GM12878 (cell line): Measurements from ENCODE around the gene CCDC186. TPM values are rescaled to one million over a fixed set of nuclear protein-coding genes. Genes with fewer than 3 reads are reported as not detected.

ENCODE experiments used
- CREM ChIP-seq: IDR thresholded peaks from 2 replicates; pipeline ENCODE4 v1.6.1; 2014; ENCODE audit warnings: antibody characterized with exemption, low read depth
- FOXK2 ChIP-seq: fragments of 450-650 bp; IDR thresholded peaks from 2 replicates; pipeline ENCODE4 v1.6.1; 2017; ENCODE audit warnings: mild to moderate bottlenecking, moderate library complexity
- GATAD2B ChIP-seq: fragments of 450-650 bp; conservative IDR thresholded peaks from 2 replicates; pipeline ENCODE4 v1.6.1; 2017; ENCODE audit warnings: low read depth, mild to moderate bottlenecking, moderate library complexity
- IKZF2 ChIP-seq, 2 experiments: fragments of 450-650 bp; IDR thresholded peaks; 2 replicates each; pipeline ENCODE4 v1.6.1; 2017; ENCODE audit warnings: mild to moderate bottlenecking in 2 of 2, moderate library complexity in 2 of 2
- MEF2A ChIP-seq: IDR thresholded peaks from 2 replicates; pipeline ENCODE4 v1.6.1; 2011; ENCODE audit warnings: low read depth, mild to moderate bottlenecking, low read length, moderate library complexity; ENCODE audit not compliant: insufficient read depth
- MEF2B ChIP-seq: fragments of 450-650 bp; IDR thresholded peaks from 2 replicates; pipeline ENCODE4 v1.6.1; 2018; ENCODE audit warnings: mild to moderate bottlenecking, moderate library complexity; ENCODE audit not compliant: partially characterized antibody, poor library complexity, severe bottlenecking
- NBN ChIP-seq: fragments of 450-650 bp; IDR thresholded peaks from 2 replicates; pipeline ENCODE4 v1.6.1; 2016
- NR2F1 ChIP-seq: fragments of 450-650 bp; conservative IDR thresholded peaks from 2 replicates; pipeline ENCODE4 v1.6.1; 2017; ENCODE audit warnings: mild to moderate bottlenecking
- TAF1 ChIP-seq: IDR thresholded peaks from 2 replicates; pipeline ENCODE4 v1.6.1; 2011; ENCODE audit warnings: mild to moderate bottlenecking, low read depth, low read length, borderline replicate concordance
- ZBED1 ChIP-seq: IDR thresholded peaks from 2 replicates; pipeline ENCODE4 v1.6.1; 2016; ENCODE audit warnings: borderline replicate concordance
- ZNF622 ChIP-seq: fragments of 450-650 bp; IDR thresholded peaks from 2 replicates; pipeline ENCODE4 v1.6.1; 2017; ENCODE audit warnings: mild to moderate bottlenecking, inconsistent platforms
- polyA plus RNA-seq, 11 experiments: library from polyadenylated mRNA; depleted of rRNA in 4 of 11; unstranded in 6 of 11; stranded (reverse) in 5 of 11; fragments of >200 nt; fragmentation: Nextera tagmentation in 4 of 11; fragmentation: Illumina TruSeq in 1 of 11; extraction: Ambion mirVana in 4 of 11; extraction: Trizol in 1 of 11; gene quantifications; 1 replicate in 1 of 11; 2 replicates in 10 of 11; pipeline versions ENCODE4 v1.2.1 to v1.2.3, GENCODE V29; 2011 to 2016; ENCODE audit warnings: inconsistent platforms in 2 of 11, missing spikeins in 2 of 11, low read depth in 1 of 11
- total RNA-seq, 4 experiments: library from RNA; depleted of rRNA in 3 of 4; stranded (reverse); fragments of >200 nt in 3 of 4; fragmentation: Illumina TruSeq in 1 of 4; extraction: Trizol in 1 of 4; gene quantifications; 2 replicates each; pipeline versions ENCODE4 v1.2.1 to v1.2.3, GENCODE V29; 2013 to 2021
- TF ChIP-seq, protein P1 (sequence below): fragments of 450-650 bp; IDR thresholded peaks from 2 replicates; pipeline ENCODE4 v1.6.1; 2017; ENCODE audit warnings: mild to moderate bottlenecking
- TF ChIP-seq, protein P2 (sequence below): IDR thresholded peaks from 2 replicates; pipeline ENCODE4 v1.6.1; 2012; ENCODE audit warnings: improper control_type of control experiment, low read depth, low read length; ENCODE audit not compliant: insufficient replicate concordance
- TF ChIP-seq, protein P3 (sequence below), 3 experiments: IDR thresholded peaks in 2 of 3; conservative IDR thresholded peaks in 1 of 3; 2 replicates each; pipeline ENCODE4 v1.5.1; 2011; ENCODE audit warnings: low read depth in 3 of 3, low read length in 3 of 3, mild to moderate bottlenecking in 3 of 3, control low read depth in 2 of 3, moderate library complexity in 2 of 3, inconsistent platforms in 1 of 3, mixed read lengths in 1 of 3; ENCODE audit not compliant: control insufficient read depth in 2 of 3, insufficient read depth in 1 of 3; ENCODE audit errors: extremely low read depth in 1 of 3
- TF ChIP-seq, protein P4 (sequence below): fragments of 450-650 bp; IDR thresholded peaks from 2 replicates; pipeline ENCODE4 v1.6.1; 2016; ENCODE audit warnings: mild to moderate bottlenecking
- TF ChIP-seq, protein P5 (sequence below): fragments of 450-650 bp; IDR thresholded peaks from 2 replicates; pipeline ENCODE4 v1.6.1; 2016; ENCODE audit warnings: mild to moderate bottlenecking

The CCDC186 gene
- total and polyA plus RNA-seq, 10 of the 15 experiments (the other 5 are each of a cell fraction or from before 2014, with no cell fraction given) = 3.5 to 13.1 (median 7.3) TPM

DNA sequence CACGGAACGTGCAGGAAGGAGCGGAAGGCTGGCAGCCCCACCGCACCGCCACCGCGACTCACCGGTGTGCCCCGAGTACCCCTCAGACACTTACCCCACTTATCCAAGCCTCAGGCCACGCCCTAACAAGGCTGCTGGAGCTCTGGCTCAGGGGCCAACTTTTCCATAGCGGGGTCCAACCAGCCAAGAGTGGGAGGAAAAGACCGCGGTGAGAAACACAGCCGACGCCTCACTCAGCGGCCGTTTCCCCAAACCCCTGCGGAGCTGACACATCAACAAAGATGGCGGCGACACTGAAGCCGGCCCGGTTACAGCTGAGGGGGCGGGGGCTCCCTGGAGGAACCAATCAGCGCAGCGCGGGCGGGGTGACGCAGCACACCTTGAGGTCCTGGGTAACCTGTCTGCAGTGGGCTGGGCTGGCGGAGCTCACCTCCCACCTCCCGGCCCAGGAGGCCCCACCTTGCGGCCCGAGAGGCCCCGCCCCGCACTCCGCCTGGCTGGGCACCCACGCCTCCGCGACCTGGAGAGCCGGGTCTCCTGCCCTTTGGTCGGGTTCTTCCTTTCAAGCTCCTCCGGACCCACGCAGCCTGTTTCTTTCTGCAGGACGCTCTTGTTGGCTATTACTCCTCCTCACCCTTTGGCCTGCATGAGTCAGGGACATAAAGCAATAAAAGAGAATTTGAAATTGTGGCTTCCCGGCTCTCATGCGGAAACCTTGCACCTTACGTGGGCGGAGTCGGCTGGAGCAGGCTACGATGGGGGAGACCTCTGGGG is at the start of gene CCDC186 (continued):
- TF ChIP-seq, protein P1, sequence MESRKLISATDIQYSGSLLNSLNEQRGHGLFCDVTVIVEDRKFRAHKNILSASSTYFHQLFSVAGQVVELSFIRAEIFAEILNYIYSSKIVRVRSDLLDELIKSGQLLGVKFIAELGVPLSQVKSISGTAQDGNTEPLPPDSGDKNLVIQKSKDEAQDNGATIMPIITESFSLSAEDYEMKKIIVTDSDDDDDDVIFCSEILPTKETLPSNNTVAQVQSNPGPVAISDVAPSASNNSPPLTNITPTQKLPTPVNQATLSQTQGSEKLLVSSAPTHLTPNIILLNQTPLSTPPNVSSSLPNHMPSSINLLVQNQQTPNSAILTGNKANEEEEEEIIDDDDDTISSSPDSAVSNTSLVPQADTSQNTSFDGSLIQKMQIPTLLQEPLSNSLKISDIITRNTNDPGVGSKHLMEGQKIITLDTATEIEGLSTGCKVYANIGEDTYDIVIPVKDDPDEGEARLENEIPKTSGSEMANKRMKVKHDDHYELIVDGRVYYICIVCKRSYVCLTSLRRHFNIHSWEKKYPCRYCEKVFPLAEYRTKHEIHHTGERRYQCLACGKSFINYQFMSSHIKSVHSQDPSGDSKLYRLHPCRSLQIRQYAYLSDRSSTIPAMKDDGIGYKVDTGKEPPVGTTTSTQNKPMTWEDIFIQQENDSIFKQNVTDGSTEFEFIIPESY = no peak
- no peak for TF ChIP-seq ZBED1
- peak; percentile 80; the same call in 1 of the 2 replicates for TF ChIP-seq TAF1
- TF ChIP-seq NBN = no peak; the same call in 1 of the 2 replicates
- peak; percentile 28; the same call in 1 of the 2 replicates for TF ChIP-seq GATAD2B
- TF ChIP-seq, protein P2, sequence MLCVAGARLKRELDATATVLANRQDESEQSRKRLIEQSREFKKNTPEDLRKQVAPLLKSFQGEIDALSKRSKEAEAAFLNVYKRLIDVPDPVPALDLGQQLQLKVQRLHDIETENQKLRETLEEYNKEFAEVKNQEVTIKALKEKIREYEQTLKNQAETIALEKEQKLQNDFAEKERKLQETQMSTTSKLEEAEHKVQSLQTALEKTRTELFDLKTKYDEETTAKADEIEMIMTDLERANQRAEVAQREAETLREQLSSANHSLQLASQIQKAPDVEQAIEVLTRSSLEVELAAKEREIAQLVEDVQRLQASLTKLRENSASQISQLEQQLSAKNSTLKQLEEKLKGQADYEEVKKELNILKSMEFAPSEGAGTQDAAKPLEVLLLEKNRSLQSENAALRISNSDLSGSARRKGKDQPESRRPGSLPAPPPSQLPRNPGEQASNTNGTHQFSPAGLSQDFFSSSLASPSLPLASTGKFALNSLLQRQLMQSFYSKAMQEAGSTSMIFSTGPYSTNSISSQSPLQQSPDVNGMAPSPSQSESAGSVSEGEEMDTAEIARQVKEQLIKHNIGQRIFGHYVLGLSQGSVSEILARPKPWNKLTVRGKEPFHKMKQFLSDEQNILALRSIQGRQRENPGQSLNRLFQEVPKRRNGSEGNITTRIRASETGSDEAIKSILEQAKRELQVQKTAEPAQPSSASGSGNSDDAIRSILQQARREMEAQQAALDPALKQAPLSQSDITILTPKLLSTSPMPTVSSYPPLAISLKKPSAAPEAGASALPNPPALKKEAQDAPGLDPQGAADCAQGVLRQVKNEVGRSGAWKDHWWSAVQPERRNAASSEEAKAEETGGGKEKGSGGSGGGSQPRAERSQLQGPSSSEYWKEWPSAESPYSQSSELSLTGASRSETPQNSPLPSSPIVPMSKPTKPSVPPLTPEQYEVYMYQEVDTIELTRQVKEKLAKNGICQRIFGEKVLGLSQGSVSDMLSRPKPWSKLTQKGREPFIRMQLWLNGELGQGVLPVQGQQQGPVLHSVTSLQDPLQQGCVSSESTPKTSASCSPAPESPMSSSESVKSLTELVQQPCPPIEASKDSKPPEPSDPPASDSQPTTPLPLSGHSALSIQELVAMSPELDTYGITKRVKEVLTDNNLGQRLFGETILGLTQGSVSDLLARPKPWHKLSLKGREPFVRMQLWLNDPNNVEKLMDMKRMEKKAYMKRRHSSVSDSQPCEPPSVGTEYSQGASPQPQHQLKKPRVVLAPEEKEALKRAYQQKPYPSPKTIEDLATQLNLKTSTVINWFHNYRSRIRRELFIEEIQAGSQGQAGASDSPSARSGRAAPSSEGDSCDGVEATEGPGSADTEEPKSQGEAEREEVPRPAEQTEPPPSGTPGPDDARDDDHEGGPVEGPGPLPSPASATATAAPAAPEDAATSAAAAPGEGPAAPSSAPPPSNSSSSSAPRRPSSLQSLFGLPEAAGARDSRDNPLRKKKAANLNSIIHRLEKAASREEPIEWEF = no peak
- TF ChIP-seq, protein P3, sequence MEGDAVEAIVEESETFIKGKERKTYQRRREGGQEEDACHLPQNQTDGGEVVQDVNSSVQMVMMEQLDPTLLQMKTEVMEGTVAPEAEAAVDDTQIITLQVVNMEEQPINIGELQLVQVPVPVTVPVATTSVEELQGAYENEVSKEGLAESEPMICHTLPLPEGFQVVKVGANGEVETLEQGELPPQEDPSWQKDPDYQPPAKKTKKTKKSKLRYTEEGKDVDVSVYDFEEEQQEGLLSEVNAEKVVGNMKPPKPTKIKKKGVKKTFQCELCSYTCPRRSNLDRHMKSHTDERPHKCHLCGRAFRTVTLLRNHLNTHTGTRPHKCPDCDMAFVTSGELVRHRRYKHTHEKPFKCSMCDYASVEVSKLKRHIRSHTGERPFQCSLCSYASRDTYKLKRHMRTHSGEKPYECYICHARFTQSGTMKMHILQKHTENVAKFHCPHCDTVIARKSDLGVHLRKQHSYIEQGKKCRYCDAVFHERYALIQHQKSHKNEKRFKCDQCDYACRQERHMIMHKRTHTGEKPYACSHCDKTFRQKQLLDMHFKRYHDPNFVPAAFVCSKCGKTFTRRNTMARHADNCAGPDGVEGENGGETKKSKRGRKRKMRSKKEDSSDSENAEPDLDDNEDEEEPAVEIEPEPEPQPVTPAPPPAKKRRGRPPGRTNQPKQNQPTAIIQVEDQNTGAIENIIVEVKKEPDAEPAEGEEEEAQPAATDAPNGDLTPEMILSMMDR (IDR thresholded peaks at IDR 0.05 in 2 of 3, conservative IDR thresholded peaks at IDR 0.05 in 1 of 3; ENCODE audit: control insufficient read depth in 2 of 3, extremely low read depth in 1 of 3, insufficient read depth in 1 of 3, low read depth in 3 of 3, low read length in 3 of 3) = no peak
- peak; percentile 51; the same call in 1 of the 2 replicates for TF ChIP-seq CREM
- no peak for TF ChIP-seq FOXK2
- TF ChIP-seq, protein P4, sequence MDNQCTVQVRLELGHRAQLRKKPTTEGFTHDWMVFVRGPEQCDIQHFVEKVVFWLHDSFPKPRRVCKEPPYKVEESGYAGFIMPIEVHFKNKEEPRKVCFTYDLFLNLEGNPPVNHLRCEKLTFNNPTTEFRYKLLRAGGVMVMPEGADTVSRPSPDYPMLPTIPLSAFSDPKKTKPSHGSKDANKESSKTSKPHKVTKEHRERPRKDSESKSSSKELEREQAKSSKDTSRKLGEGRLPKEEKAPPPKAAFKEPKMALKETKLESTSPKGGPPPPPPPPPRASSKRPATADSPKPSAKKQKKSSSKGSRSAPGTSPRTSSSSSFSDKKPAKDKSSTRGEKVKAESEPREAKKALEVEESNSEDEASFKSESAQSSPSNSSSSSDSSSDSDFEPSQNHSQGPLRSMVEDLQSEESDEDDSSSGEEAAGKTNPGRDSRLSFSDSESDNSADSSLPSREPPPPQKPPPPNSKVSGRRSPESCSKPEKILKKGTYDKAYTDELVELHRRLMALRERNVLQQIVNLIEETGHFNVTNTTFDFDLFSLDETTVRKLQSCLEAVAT = 0 out of 2 replicates have a peak, but pooled peaks have one; percentile 52
- TF ChIP-seq NR2F1 = peak; percentile 40
- TF ChIP-seq, protein P5, sequence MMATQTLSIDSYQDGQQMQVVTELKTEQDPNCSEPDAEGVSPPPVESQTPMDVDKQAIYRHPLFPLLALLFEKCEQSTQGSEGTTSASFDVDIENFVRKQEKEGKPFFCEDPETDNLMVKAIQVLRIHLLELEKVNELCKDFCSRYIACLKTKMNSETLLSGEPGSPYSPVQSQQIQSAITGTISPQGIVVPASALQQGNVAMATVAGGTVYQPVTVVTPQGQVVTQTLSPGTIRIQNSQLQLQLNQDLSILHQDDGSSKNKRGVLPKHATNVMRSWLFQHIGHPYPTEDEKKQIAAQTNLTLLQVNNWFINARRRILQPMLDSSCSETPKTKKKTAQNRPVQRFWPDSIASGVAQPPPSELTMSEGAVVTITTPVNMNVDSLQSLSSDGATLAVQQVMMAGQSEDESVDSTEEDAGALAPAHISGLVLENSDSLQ = peak; percentile 37
- TF ChIP-seq MEF2B = peak; percentile 5
- TF ChIP-seq MEF2A = no peak
- no peak for TF ChIP-seq ZNF622
- TF ChIP-seq IKZF2 (IDR thresholded peaks at IDR 0.05) = 0 out of 4 replicates have a peak, but pooled peaks of 1 of the 2 experiments have one; percentile 5
